ENCODE results near the gene REEP1. TPM values are rescaled to one million over a fixed set of nuclear protein-coding genes. Genes with fewer than 3 reads are reported as not detected.
"Not testable (repeated sequence)": the region's sequence is repeated elsewhere in the genome, so short reads cannot be mapped to it uniquely, and the experiment has no call there.

Gene REEP1
- total RNA-seq, 1 donor from 2014 or later = 21.7 TPM

GRCh38 chr2:86352137-86352726 is 14.8 kb upstream of the REEP1 start:
- intact Hi-C loops (cut with DNase I) = no loop called here
- no peak for DNase-seq (ENCODE audit: low spot score)

GRCh38 chr2:86350751-86351150 is 13.3 kb upstream of the REEP1 start:
- no peak for DNase-seq (ENCODE audit: low spot score)
- intact Hi-C loops (cut with DNase I) = no loop called here

GRCh38 chr2:86347401-86347800 is 10.0 kb upstream of the REEP1 start:
- intact Hi-C loops (cut with DNase I) = no loop called here
- no peak for DNase-seq (ENCODE audit: low spot score)

- intact Hi-C loops (cut with DNase I); DNase-seq (ENCODE audit: low spot score): not testable (repeated sequence)
Measured at GRCh38 chr2:86345783-86346370, 8.5 kb upstream of the REEP1 start.

- intact Hi-C loops (cut with DNase I) = no loop called here
- no peak for DNase-seq (ENCODE audit: low spot score)
Measured at GRCh38 chr2:86344404-86344803, 7.0 kb upstream of the REEP1 start.

GRCh38 chr2:86342488-86342887 is 5.1 kb upstream of the REEP1 start:
- no peak for DNase-seq (ENCODE audit: low spot score)
- intact Hi-C loops (cut with DNase I) = no loop called here

- intact Hi-C loops (cut with DNase I) = no loop called here
- no peak for DNase-seq (ENCODE audit: low spot score)
Measured at GRCh38 chr2:86341470-86341869, 4.0 kb upstream of the REEP1 start.

GRCh38 chr2:86338778-86339295 is 1.4 kb upstream of the REEP1 start:
- intact Hi-C loops (cut with DNase I) = no loop called here
- DNase-seq (ENCODE audit: low spot score) = no peak

- intact Hi-C loops (cut with DNase I) = no loop called here
- DNase-seq (ENCODE audit: low spot score) = no peak
Measured at GRCh38 chr2:86336675-86337243, 667 bp downstream of the REEP1 start.

GRCh38 chr2:86335865-86336674 is 1.4 kb downstream of the REEP1 start:
- intact Hi-C loops (cut with DNase I) = no loop called here

GRCh38 chr2:86333378-86333777 is 4.0 kb downstream of the REEP1 start:
- no peak for DNase-seq (ENCODE audit: low spot score)
- intact Hi-C loops (cut with DNase I) = no loop called here

More at GRCh38 chr2:86335865-86336674, 1.4 kb downstream of the REEP1 start:
- DNase-seq (ENCODE audit: low spot score) = no peak

GRCh38 chr2:86332654-86333053 is 4.8 kb downstream of the REEP1 start:
- intact Hi-C loops (cut with DNase I) = no loop called here
- DNase-seq (ENCODE audit: low spot score) = peak; percentile 43

- intact Hi-C loops (cut with DNase I) = no loop called here
Measured at GRCh38 chr2:86331384-86331783, 6.0 kb downstream of the REEP1 start.

GRCh38 chr2:86330001-86330400 is 7.4 kb downstream of the REEP1 start:
- DNase-seq (ENCODE audit: low spot score) = no peak
- intact Hi-C loops (cut with DNase I) = no loop called here

More at GRCh38 chr2:86331384-86331783, 6.0 kb downstream of the REEP1 start:
- no peak for DNase-seq (ENCODE audit: low spot score)

- intact Hi-C loops (cut with DNase I) = no loop called here
- no peak for DNase-seq (ENCODE audit: low spot score)
Measured at GRCh38 chr2:86323273-86324021, 14.0 kb downstream of the REEP1 start.

- no peak for DNase-seq (ENCODE audit: low spot score)
- intact Hi-C loops (cut with DNase I) = no loop called here
Measured at GRCh38 chr2:86319700-86320580, 17.5 kb downstream of the REEP1 start.

- DNase-seq (ENCODE audit: low spot score) = peak; percentile 60
- intact Hi-C loops (cut with DNase I) = no loop called here
Measured at GRCh38 chr2:86315084-86315483, 22.3 kb downstream of the REEP1 start.

- intact Hi-C loops (cut with DNase I) = no loop called here
- peak; percentile 49 for DNase-seq (ENCODE audit: low spot score)
Measured at GRCh38 chr2:86314125-86314524, 23.3 kb downstream of the REEP1 start.

GRCh38 chr2:86313341-86313740 is 24.1 kb downstream of the REEP1 start:
- DNase-seq (ENCODE audit: low spot score) = peak; percentile 22
- intact Hi-C loops (cut with DNase I) = no loop called here

Measured in cardiac septum (tissue), 1 donor.